MM.1S (cell line): ENCODE data around the gene MUC22.
"Not testable (repeated sequence)": the region's sequence is repeated elsewhere in the genome, so short reads cannot be mapped to it uniquely, and the experiment has no call there.

Experiments
- DNase-seq: peaks from one replicate; pipeline ENCODE4 v3.0.0-alpha.2; 2015
- H2AFZ ChIP-seq: fragments of 300-600 bp; sonication (generic); 2 replicates; pipeline ENCODE4 v1.6.0; 2016; ENCODE audit warnings: antibody characterized with exemption, low read length
- H3F3A ChIP-seq: fragments of 300-600 bp; sonication (generic); 2 replicates; pipeline ENCODE4 v1.6.1; 2016; ENCODE audit warnings: mild to moderate bottlenecking, antibody characterized with exemption, low read length, moderate library complexity, mixed read lengths; ENCODE audit not compliant: insufficient read depth
- H3K27ac ChIP-seq: fragments of 300-600 bp; sonication (generic); 2 replicates; pipeline ENCODE4 v1.5.1; 2016; ENCODE audit warnings: mild to moderate bottlenecking, low read length
- H3K27me3 ChIP-seq: fragments of 300-600 bp; sonication (generic); replicated peaks from 2 replicates; pipeline ENCODE4 v1.6.0; 2016; ENCODE audit warnings: low read length; ENCODE audit not compliant: insufficient read depth
- H3K36me3 ChIP-seq: fragments of 300-600 bp; sonication (generic); replicated peaks from 2 replicates; pipeline ENCODE4 v1.6.1; 2016; ENCODE audit warnings: mild to moderate bottlenecking, low read length, mixed read lengths; ENCODE audit not compliant: insufficient read depth
- H3K4me1 ChIP-seq: fragments of 300-600 bp; sonication (generic); 2 replicates; pipeline ENCODE4 v1.6.1; 2016; ENCODE audit warnings: low read length, mixed read lengths
- H3K4me2 ChIP-seq: fragments of 300-600 bp; sonication (generic); 2 replicates; pipeline ENCODE4 v1.6.0; 2016; ENCODE audit warnings: low read depth, low read length
- H3K4me3 ChIP-seq: fragments of 300-600 bp; sonication (generic); 2 replicates; pipeline ENCODE4 v1.5.1; 2016; ENCODE audit warnings: low read length, mixed read lengths
- H3K79me2 ChIP-seq: fragments of 300-600 bp; sonication (generic); 2 replicates; pipeline ENCODE4 v1.6.1; 2016; ENCODE audit warnings: mixed run types, low read length, mixed read lengths
- H3K9ac ChIP-seq: fragments of 300-600 bp; sonication (generic); 2 replicates; pipeline ENCODE4 v1.6.1; 2016; ENCODE audit warnings: low read length, mixed read lengths
- H3K9me2 ChIP-seq: fragments of 300-600 bp; sonication (generic); replicated peaks from 2 replicates; pipeline ENCODE4 v1.6.1; 2016; ENCODE audit warnings: mild to moderate bottlenecking, low read length, mixed read lengths; ENCODE audit not compliant: insufficient read depth
- H3K9me3 ChIP-seq: fragments of 300-600 bp; sonication (generic); replicated peaks from 2 replicates; pipeline ENCODE4 v1.6.1; 2016; ENCODE audit warnings: mild to moderate bottlenecking, low read length, mixed read lengths; ENCODE audit not compliant: insufficient read depth
- H4K20me1 ChIP-seq: fragments of 300-600 bp; sonication (generic); 2 replicates; pipeline ENCODE4 v1.6.1; 2016; ENCODE audit warnings: mild to moderate bottlenecking, low read length, moderate library complexity, mixed read lengths; ENCODE audit not compliant: insufficient read depth
- CTCF ChIP-seq: fragments of 300-600 bp; sonication (generic); IDR thresholded peaks from 2 replicates; pipeline ENCODE4 v1.5.1; 2016; ENCODE audit warnings: antibody characterized with exemption, low read length, mixed read lengths
- EZH2 ChIP-seq: fragments of 300-600 bp; sonication (generic); optimal IDR thresholded peaks from 2 replicates; pipeline ENCODE3; 2017; ENCODE audit warnings: low read depth, mild to moderate bottlenecking, antibody characterized with exemption, low read length, mixed read lengths
- EZH2phosphoT487 ChIP-seq: fragments of 300-600 bp; sonication (generic); IDR thresholded peaks from 2 replicates; pipeline ENCODE4 v1.6.1; 2018; ENCODE audit warnings: antibody characterized with exemption, low read length

Gene MUC22

GRCh38 chr6:31049518-31049917, 39.2 kb downstream of the MUC22 start:
- Histone ChIP-seq H3K4me2 (no peak overlapping the region), H3K9ac (no peak overlapping the region), H3K4me1 (no peaks in the 10 kb centered on the region), H3F3A (no peaks in the 10 kb centered on the region), H3K9me2 (no peaks in the 10 kb centered on the region), H3K27me3 (no peaks in the 10 kb centered on the region), H4K20me1 (no peaks in the 10 kb centered on the region), H3K79me2 (no peaks in the 10 kb centered on the region), H3K4me3 (no peak overlapping the region), H3K36me3 (no peaks in the 10 kb centered on the region), H3K27ac (no peak overlapping the region), H2AFZ (no peak overlapping the region), H3K9me3 (no peaks in the 10 kb centered on the region)
- DNase-seq = no peak
- TF ChIP-seq EZH2 (no peak), EZH2phosphoT487 (no peak), CTCF (no peak)

- not testable (repeated sequence) for H2AFZ ChIP-seq, H3K27ac ChIP-seq, H3K79me2 ChIP-seq, H3K4me2 ChIP-seq, H4K20me1 ChIP-seq, H3K4me1 ChIP-seq, H3F3A ChIP-seq, H3K9ac ChIP-seq, H3K9me3 ChIP-seq, H3K4me3 ChIP-seq, H3K36me3 ChIP-seq, H3K27me3 ChIP-seq, H3K9me2 ChIP-seq, DNase-seq
Measured at GRCh38 chr6:31053187-31053586, 42.9 kb downstream of the MUC22 start.

DNA sequence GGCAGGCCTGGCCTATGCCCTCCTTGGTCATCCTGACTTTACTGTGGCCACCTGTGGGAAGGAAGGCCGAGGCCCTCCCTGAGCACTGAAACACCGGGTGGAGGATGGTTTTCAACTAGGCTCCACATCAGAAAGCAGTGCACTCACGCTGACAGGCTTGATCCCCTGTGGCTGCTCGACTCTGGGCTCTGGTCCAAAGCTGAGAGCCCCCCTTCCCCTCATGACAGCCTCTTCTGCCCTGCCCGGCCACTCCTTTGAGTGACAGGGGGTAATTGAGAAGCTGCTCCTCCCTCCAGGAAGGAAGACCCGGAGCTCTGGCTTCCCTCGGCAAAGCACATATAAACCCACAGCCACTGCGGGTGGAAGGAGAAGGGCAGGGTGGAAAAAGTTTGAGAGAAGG, 43.6 kb downstream of the MUC22 start:
- H4K20me1 ChIP-seq = no peaks in the 10 kb centered on the region
- no peaks in the 10 kb centered on the region for H3K36me3 ChIP-seq
- H3K79me2 ChIP-seq = no peaks in the 10 kb centered on the region
- no peak overlapping the region for H3K27ac ChIP-seq
- H3K4me3 ChIP-seq = no peak overlapping the region
- H2AFZ ChIP-seq = no peak overlapping the region
- no peak overlapping the region for H3K9ac ChIP-seq
- no peak for TF ChIP-seq CTCF
- no peak for TF ChIP-seq EZH2
- no peak for TF ChIP-seq EZH2phosphoT487
- H3K27me3 ChIP-seq = no peaks in the 10 kb centered on the region
- no peaks in the 10 kb centered on the region for H3K4me1 ChIP-seq
- no peaks in the 10 kb centered on the region for H3F3A ChIP-seq
- no peak for DNase-seq
- no peaks in the 10 kb centered on the region for H3K9me2 ChIP-seq
- no peak overlapping the region for H3K4me2 ChIP-seq
- no peaks in the 10 kb centered on the region for H3K9me3 ChIP-seq

GRCh38 chr6:31055441-31055840, 45.2 kb downstream of the MUC22 start:
- TF ChIP-seq EZH2 = no peak
- TF ChIP-seq EZH2phosphoT487 = no peak
- no peak for TF ChIP-seq CTCF
- no peak for DNase-seq
- H3K79me2 ChIP-seq = no peaks in the 10 kb centered on the region
- no peak overlapping the region for H2AFZ ChIP-seq
- H3K9ac ChIP-seq = no peak overlapping the region
- H3K9me3 ChIP-seq = no peaks in the 10 kb centered on the region
- H3K27ac ChIP-seq = no peak overlapping the region
- H3K4me1 ChIP-seq = no peaks in the 10 kb centered on the region
- H3K9me2 ChIP-seq = no peaks in the 10 kb centered on the region
- H3F3A ChIP-seq = no peaks in the 10 kb centered on the region
- H3K36me3 ChIP-seq = no peaks in the 10 kb centered on the region
- no peaks in the 10 kb centered on the region for H3K27me3 ChIP-seq
- H3K4me2 ChIP-seq = no peak overlapping the region
- no peaks in the 10 kb centered on the region for H4K20me1 ChIP-seq
- no peak overlapping the region for H3K4me3 ChIP-seq
